Measurements from ENCODE around the gene OAT.

OAT gene

DNA sequence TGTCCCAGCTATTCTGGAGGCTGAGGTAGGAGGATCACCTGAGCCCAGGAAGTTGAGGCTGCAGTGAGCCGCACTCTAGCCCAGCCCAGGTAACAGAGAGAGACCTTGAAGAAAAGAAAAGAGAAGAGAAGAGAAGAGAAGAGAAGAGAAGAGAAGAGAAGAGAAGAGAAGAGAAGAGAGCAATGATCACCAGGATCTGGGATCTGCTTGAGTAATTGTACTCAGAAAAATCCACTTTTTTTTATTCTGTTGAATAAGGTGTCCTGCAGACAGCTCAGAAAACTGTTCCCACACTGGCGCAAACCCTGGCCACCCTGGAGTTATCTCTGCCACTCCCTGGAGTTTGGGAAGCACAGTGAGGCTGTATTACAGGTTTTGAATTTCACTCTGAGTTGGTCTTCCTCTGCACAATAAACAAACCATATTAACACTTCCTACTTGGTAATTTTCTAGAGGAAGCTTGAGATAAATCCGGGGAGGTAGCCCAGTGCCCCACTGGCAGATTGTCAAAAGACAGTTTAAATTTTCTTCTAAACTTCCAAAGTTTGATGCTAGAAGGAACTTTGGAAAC, 9.6 kb upstream of the OAT start:
- Mint-ChIP-seq H3K4me1 (ENCODE audit: low read depth) (no peaks in the 10 kb centered on the region), H3K9me3 (no peaks in the 10 kb centered on the region)

GRCh38 chr10:124425227-124425962, 6.7 kb upstream of the OAT start:
- Mint-ChIP-seq H3K36me3 (ENCODE audit: low read depth) (no peaks in the 10 kb centered on the region), H3K9me3 (no peaks in the 10 kb centered on the region)

More for the DNA sequence above, 9.6 kb upstream of the OAT start:
- Mint-ChIP-seq H3K36me3 (ENCODE audit: low read depth) (no peaks in the 10 kb centered on the region), H3K27me3 (peaks cover 20% of the 10 kb centered on the region), H3K4me3 (no peak overlapping the region), H3K27ac (no peak overlapping the region)
- no peak for DNase-seq

GRCh38 chr10:124423813-124424212, 5.1 kb upstream of the OAT start:
- Mint-ChIP-seq H3K9me3 (no peaks in the 10 kb centered on the region), H3K27ac (no peak overlapping the region), H3K27me3 (peaks cover 24% of the 10 kb centered on the region), H3K36me3 (ENCODE audit: low read depth) (no peaks in the 10 kb centered on the region), H3K4me1 (ENCODE audit: low read depth) (peaks cover 4% of the 10 kb centered on the region), H3K4me3 (no peak overlapping the region)
- DNase-seq, result no peak

More at GRCh38 chr10:124425227-124425962, 6.7 kb upstream of the OAT start:
- Mint-ChIP-seq H3K27ac (no peak overlapping the region), H3K4me1 (ENCODE audit: low read depth) (no peaks in the 10 kb centered on the region), H3K27me3 (peaks cover 22% of the 10 kb centered on the region), H3K4me3 (no peak overlapping the region)
- no peak for DNase-seq

DNA sequence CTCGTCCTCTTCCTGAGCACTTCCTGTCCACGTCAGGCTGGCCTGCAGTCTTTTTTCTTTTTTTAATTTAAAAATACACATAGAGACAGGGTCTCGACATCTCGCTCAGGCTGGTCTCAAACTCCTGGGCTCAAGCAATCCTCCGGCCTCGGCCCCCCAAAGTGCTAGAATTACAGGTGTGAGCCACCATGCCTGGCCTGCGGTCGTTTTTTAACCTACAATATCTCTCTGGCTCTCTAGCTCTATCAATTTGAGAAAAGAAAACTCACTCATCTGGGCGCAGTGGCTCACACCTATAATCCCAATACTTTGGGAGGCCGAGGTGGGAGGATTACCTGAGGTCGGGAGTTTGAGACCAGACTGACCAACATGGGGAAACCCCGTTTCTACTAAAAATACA, 4.0 kb upstream of the OAT start:
- Mint-ChIP-seq H3K4me1 (ENCODE audit: low read depth) (peaks cover 6% of the 10 kb centered on the region), H3K27me3 (peaks cover 21% of the 10 kb centered on the region), H3K9me3 (no peaks in the 10 kb centered on the region), H3K36me3 (ENCODE audit: low read depth) (no peaks in the 10 kb centered on the region), H3K27ac (no peak overlapping the region), H3K4me3 (no peak overlapping the region)
- DNase-seq, result no peak

DNA sequence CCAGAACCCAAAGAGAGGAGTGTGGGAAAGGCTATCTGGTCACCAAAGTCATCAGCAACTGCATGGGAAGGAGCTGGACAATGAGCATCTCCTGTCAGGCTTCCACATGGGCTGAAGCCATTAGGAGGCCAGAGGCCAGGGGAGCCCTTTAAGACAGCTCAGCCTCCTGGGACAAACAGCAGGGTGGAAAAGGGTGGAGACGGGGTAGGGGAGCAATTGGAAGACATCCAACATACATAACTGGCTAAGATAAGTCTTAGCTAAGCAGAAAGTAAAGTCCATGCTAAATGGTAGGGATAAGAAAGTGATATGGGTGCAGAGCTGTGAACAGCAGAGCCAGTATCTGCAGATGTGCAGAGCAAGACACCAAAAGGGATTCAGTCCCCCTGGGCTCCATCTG, 1.5 kb upstream of the OAT start:
- Mint-ChIP-seq H3K27ac (no peak overlapping the region), H3K9me3 (no peaks in the 10 kb centered on the region), H3K27me3 (peaks cover 18% of the 10 kb centered on the region), H3K36me3 (ENCODE audit: low read depth) (no peaks in the 10 kb centered on the region), H3K4me1 (ENCODE audit: low read depth) (peaks cover 24% of the 10 kb centered on the region), H3K4me3 (no peak overlapping the region)
- no peak for DNase-seq

DNA sequence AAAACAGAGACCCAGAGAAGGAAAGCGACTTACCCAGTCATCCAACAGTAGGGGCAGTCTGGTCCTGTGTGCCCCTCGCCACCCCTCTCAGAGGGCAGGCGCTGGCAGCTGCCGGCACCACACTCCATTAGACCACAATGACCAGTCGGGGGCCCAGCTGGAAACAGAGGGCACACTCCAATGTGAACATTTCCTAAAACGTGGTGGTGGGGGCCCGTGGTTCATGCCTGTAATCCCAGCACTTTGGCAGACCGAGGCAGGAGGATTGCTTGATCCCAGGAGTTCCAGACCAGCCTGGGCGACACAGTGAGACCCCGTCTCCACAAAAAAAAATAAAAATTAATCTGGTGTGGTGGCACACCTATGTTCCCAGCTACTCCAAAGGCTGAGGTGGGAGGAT, 912 bp upstream of the OAT start:
- Mint-ChIP-seq H3K4me3 (peak overlapping the region; percentile 83), H3K4me1 (ENCODE audit: low read depth) (peaks cover 27% of the 10 kb centered on the region), H3K27me3 (peaks cover 18% of the 10 kb centered on the region), H3K36me3 (ENCODE audit: low read depth) (peaks cover 1% of the 10 kb centered on the region), H3K9me3 (no peaks in the 10 kb centered on the region), H3K27ac (no peak overlapping the region)
- no peak for DNase-seq

DNA sequence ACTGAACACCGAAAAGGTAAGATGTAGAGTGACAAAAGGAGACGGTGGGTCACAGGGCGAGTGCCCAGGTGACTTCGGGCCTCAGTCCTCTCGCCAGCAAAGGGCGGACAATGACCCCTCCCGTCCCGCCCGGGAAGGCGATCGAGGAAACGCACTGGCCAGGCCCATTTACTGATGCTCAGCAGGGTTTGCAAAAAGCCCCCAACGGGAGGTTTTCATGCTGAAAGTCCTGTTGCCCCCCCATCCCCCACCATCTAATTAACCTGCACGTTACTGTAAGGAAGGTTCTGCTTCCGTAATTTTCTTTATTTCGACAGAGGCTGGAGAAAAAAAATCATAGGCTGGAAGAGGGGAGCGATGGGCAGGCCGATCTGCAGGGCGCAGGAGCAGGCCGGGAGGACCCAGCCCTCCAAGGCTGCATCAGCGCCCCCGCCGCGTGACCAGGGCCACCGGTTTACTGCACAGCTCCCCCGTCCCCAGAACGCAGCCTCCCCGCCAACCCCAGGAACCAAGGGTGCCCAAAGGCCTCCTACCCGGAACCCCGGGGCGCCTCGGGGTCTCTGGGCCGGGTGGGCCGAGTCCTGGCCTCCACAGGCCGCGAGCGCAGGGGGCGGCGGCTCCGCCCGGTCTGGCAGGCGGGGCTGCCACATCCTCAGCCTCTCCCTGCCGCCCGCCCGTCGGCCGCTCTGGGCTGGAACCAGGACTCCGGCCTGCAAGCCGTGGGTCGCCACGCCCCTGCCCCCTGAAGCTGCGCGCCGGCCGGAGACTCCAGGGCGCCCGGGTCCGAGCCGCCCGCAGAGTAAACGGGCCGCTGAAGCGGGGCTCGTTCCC, 613 bp downstream of the OAT start:
- peaks cover 8% of the 10 kb centered on the region for H3K27me3 Mint-ChIP-seq
- peak overlapping the region; percentile 83 for H3K4me3 Mint-ChIP-seq
- H3K9me3 Mint-ChIP-seq, result no peaks in the 10 kb centered on the region
- peaks cover 31% of the 10 kb centered on the region for H3K4me1 Mint-ChIP-seq (ENCODE audit: low read depth)
- peak; percentile 71 for DNase-seq
- H3K27ac Mint-ChIP-seq, result peak overlapping the region; percentile 50
- peaks cover 1% of the 10 kb centered on the region for H3K36me3 Mint-ChIP-seq (ENCODE audit: low read depth)

DNA sequence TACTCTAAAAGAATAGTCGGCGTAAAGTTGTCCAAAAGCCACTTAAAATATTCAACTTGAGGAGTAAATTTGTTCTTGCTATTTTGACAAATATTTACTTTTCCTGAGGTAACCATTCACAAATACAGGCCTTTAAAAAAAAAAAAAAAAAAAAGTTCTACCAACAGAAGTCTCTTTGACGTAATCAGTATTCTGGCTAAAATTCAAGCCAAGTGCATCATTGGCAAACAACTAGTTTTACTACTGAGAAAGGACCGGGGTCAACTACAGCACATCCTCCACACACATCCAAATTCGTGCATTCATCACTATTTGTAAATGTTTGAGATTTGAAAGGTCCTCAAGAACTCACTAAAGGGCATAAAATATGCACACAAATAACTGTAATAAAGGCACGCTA, 2.0 kb downstream of the OAT start:
- H3K4me1 Mint-ChIP-seq (ENCODE audit: low read depth), result peaks cover 31% of the 10 kb centered on the region
- no peak for DNase-seq
- peaks cover 7% of the 10 kb centered on the region for H3K36me3 Mint-ChIP-seq (ENCODE audit: low read depth)
- H3K27ac Mint-ChIP-seq, result no peak overlapping the region
- peak overlapping the region; percentile 52 for H3K4me3 Mint-ChIP-seq
- peaks cover 2% of the 10 kb centered on the region for H3K27me3 Mint-ChIP-seq
- no peaks in the 10 kb centered on the region for H3K9me3 Mint-ChIP-seq

DNA sequence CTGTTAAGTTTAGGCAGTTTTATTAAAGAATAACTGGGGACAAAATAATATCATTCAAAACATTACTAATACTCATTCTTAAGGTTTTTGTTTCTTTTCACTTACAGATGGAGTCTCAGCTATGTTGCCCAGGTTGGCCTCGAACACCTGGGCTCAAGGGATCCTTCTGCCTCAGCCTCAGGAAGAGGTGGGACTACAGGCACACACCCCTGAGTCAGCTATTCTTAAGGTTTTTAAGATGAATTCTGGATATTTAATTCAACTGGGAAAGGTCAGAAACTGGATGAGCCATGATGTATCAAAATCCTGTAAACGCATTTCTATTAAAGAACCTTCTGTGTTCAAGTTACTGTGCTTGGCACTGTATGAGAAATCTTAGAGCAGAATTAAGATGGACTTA, 3.5 kb downstream of the OAT start:
- H3K4me3 Mint-ChIP-seq, result no peak overlapping the region
- peaks cover 2% of the 10 kb centered on the region for H3K27me3 Mint-ChIP-seq
- H3K9me3 Mint-ChIP-seq, result no peaks in the 10 kb centered on the region
- no peak overlapping the region for H3K27ac Mint-ChIP-seq
- H3K36me3 Mint-ChIP-seq (ENCODE audit: low read depth), result peaks cover 20% of the 10 kb centered on the region
- no peak for DNase-seq
- peaks cover 31% of the 10 kb centered on the region for H3K4me1 Mint-ChIP-seq (ENCODE audit: low read depth)

GRCh38 chr10:124414076-124414475, 4.6 kb downstream of the OAT start:
- peaks cover 27% of the 10 kb centered on the region for H3K4me1 Mint-ChIP-seq (ENCODE audit: low read depth)
- H3K36me3 Mint-ChIP-seq (ENCODE audit: low read depth), result peaks cover 28% of the 10 kb centered on the region
- DNase-seq, result no peak
- H3K27ac Mint-ChIP-seq, result no peak overlapping the region
- no peaks in the 10 kb centered on the region for H3K27me3 Mint-ChIP-seq
- H3K4me3 Mint-ChIP-seq, result no peak overlapping the region
- H3K9me3 Mint-ChIP-seq, result no peaks in the 10 kb centered on the region

GRCh38 chr10:124409696-124410095, 9.0 kb downstream of the OAT start:
- Mint-ChIP-seq H3K4me1 (ENCODE audit: low read depth) (peaks cover 3% of the 10 kb centered on the region), H3K36me3 (ENCODE audit: low read depth) (peaks cover 62% of the 10 kb centered on the region), H3K27ac (no peak overlapping the region), H3K4me3 (no peak overlapping the region), H3K9me3 (no peaks in the 10 kb centered on the region), H3K27me3 (no peaks in the 10 kb centered on the region)
- no peak for DNase-seq

DNA sequence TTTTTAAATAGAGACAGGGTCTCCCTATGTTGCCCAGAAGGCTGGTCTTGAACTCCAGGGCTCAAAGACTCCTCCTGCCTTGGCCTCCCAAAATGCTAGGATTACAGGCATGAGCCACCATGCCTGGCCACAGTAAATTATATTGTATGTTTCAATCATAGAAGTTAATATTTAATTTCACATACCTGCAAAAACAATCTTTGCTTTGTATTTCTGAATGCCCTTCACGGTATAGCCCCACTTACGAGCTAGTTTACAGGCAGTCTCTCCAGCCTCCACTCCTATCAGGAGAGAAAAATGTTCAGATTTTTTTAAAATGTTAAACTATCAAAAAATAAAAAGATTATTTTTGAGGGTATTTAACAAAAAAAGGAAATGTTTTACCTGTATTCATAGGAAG, 10.4 kb downstream of the OAT start:
- Mint-ChIP-seq H3K9me3 (no peaks in the 10 kb centered on the region), H3K4me3 (no peak overlapping the region), H3K27ac (no peak overlapping the region), H3K27me3 (no peaks in the 10 kb centered on the region), H3K4me1 (ENCODE audit: low read depth) (peaks cover 7% of the 10 kb centered on the region), H3K36me3 (ENCODE audit: low read depth) (peaks cover 69% of the 10 kb centered on the region)
- DNase-seq, result no peak

- no peak for DNase-seq
- Mint-ChIP-seq H3K27ac (no peak overlapping the region), H3K9me3 (no peaks in the 10 kb centered on the region), H3K4me1 (ENCODE audit: low read depth) (peaks cover 9% of the 10 kb centered on the region), H3K27me3 (no peaks in the 10 kb centered on the region), H3K36me3 (ENCODE audit: low read depth) (peaks cover 78% of the 10 kb centered on the region), H3K4me3 (no peak overlapping the region)
Measured at GRCh38 chr10:124407456-124407855, 11.3 kb downstream of the OAT start.

DNA sequence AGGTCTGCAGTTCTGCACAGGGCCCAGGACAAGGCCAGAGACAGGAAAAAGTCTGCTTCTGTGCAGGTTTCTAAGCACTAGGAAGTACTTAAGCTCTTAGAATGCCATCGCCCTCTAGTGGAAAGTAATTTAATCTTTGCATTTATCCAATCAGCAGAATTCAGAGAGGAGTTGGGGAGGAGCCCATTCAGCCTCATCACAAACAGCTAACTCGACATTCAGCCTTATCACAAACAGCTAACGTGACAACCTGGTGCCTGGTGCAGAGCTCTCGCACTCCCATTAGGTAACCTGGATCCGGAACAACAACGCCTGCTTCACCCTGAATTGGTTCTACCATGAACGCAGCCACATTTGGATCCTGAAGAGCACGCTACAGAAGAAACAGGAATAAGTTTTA, 15.2 kb downstream of the OAT start:
- Mint-ChIP-seq H3K4me1 (ENCODE audit: low read depth) (peaks cover 9% of the 10 kb centered on the region), H3K27me3 (no peaks in the 10 kb centered on the region), H3K4me3 (no peak overlapping the region), H3K27ac (no peak overlapping the region), H3K9me3 (no peaks in the 10 kb centered on the region), H3K36me3 (ENCODE audit: low read depth) (peaks cover 74% of the 10 kb centered on the region)
- no peak for DNase-seq

DNA sequence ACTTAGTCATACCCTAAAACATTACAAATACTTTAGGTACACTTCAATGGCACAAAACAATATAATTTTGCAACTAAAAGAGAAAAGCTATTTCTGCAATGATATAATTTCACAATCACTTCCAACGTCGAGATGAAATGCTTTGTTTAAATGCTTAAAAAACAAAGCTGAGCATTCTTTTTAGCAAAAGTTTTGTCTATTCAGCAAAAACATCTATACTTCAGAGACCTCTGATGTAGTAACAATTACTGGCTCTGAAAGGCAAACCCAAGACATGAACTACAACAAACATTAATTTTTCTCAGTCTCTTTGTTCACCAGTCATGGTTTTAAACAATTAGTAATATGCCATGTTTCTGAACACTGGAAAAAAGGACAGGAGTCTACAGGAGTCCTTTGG, 16.4 kb downstream of the OAT start:
- DNase-seq, result no peak
- Mint-ChIP-seq H3K27ac (no peak overlapping the region), H3K4me3 (no peak overlapping the region), H3K27me3 (no peaks in the 10 kb centered on the region), H3K4me1 (ENCODE audit: low read depth) (peaks cover 9% of the 10 kb centered on the region), H3K36me3 (ENCODE audit: low read depth) (peaks cover 71% of the 10 kb centered on the region), H3K9me3 (no peaks in the 10 kb centered on the region)
